Gastrocnemius medialis (tissue), 4 donors: ENCODE data around the gene AIFM2.

Experiments
- CTCF ChIP-seq, 5 experiments: fragments of 450-650 bp in 3 of 5; fragments of 200-600 bp in 2 of 5; sonication (generic) in 2 of 5; IDR thresholded peaks in 4 of 5; conservative IDR thresholded peaks in 1 of 5; 1 replicate in 4 of 5; 2 replicates in 1 of 5; pipeline ENCODE4 v1.5.1; 2016 to 2019; ENCODE audit warnings: antibody characterized with exemption in 5 of 5, mild to moderate bottlenecking in 3 of 5, moderate library complexity in 3 of 5
- POLR2A ChIP-seq, 2 donors: fragments of 450-650 bp; IDR thresholded peaks; one replicate each; pipeline ENCODE4 v1.6.1; 2017; ENCODE audit warnings: antibody characterized with exemption in 2 of 2, mild to moderate bottlenecking in 2 of 2, moderate library complexity in 2 of 2

GRCh38 chr10:70106958-70107791 lies 25.4 kb downstream of the AIFM2 start:
- no peak for TF ChIP-seq POLR2A (IDR thresholded peaks at IDR 0.05)
- TF ChIP-seq CTCF (IDR thresholded peaks at IDR 0.05 in 4 of 5, conservative IDR thresholded peaks at IDR 0.05 in 1 of 5), result peak in 2 of 5 experiments; percentile 14 to 37
